PC-9 (cell line): Measurements from ENCODE around the gene SHISAL1.

ENCODE experiments used
- CTCF ChIP-seq: fragments of 200-600 bp; sonication (generic); conservative IDR thresholded peaks from 2 replicates; pipeline ENCODE4 v1.6.1; 2017; ENCODE audit warnings: mixed run types, antibody characterized with exemption, mild to moderate bottlenecking, moderate library complexity
- EZH2 ChIP-seq: fragments of 200-600 bp; sonication (generic); IDR thresholded peaks from 2 replicates; pipeline ENCODE4 v1.8.0; 2017; ENCODE audit warnings: antibody characterized with exemption, low read depth

- TF ChIP-seq EZH2: no peak
- TF ChIP-seq CTCF: no peak
These were observed 6.0 kb upstream of the SHISAL1 start for GRCh38 chr22:44318751-44319150.
